ENCODE measurements around the gene MRPL48.

DNA sequence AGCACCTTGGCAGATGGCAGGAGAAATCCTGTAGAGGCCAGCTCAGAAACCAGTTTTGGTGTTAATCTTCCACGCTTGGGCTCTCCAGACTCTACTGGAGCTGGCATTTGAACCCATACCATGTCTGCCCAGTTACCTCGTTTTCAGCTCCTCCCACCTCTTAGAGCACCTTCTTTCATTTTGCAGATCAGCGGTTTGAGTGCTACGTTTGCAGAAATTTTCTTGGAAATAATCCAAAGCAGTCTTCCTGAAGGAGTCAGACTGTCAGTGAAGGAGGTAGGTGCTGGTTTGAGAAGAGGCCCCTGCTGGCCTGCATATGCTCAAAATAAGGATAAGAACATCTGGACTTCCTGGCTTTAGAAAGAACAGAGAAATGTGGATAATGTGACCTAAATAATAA lies 75.3 kb downstream of the MRPL48 start:
- TF ChIP-seq, protein P1, sequence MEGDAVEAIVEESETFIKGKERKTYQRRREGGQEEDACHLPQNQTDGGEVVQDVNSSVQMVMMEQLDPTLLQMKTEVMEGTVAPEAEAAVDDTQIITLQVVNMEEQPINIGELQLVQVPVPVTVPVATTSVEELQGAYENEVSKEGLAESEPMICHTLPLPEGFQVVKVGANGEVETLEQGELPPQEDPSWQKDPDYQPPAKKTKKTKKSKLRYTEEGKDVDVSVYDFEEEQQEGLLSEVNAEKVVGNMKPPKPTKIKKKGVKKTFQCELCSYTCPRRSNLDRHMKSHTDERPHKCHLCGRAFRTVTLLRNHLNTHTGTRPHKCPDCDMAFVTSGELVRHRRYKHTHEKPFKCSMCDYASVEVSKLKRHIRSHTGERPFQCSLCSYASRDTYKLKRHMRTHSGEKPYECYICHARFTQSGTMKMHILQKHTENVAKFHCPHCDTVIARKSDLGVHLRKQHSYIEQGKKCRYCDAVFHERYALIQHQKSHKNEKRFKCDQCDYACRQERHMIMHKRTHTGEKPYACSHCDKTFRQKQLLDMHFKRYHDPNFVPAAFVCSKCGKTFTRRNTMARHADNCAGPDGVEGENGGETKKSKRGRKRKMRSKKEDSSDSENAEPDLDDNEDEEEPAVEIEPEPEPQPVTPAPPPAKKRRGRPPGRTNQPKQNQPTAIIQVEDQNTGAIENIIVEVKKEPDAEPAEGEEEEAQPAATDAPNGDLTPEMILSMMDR (IDR thresholded peaks at IDR 0.05 in 8 of 11, conservative IDR thresholded peaks at IDR 0.05 in 3 of 11) = no peak
- no peak for TF ChIP-seq POLR2A (IDR thresholded peaks at IDR 0.05)
